ENCODE measurements around the gene YY2. TPM values are rescaled to one million over a fixed set of nuclear protein-coding genes. Genes with fewer than 3 reads are reported as not detected.

The YY2 gene
- total and polyA plus RNA-seq, 2 donors (not counting 1 experiment from before 2014, with no cell fraction given) = 0.67 to 2.6 TPM

GRCh38 chrX:21811832-21812231 lies 44.0 kb upstream of the YY2 start:
- no peak for TF ChIP-seq EZH2 (IDR thresholded peaks at IDR 0.05; ENCODE audit: borderline replicate concordance, insufficient read depth, low read depth, low read length, poor library complexity, severe bottlenecking)
- TF ChIP-seq CTCF (IDR thresholded peaks at IDR 0.05) = no peak
- H3K36me3 ChIP-seq (replicated peaks in 1 of 2; ENCODE audit: control extremely low read depth in 1 of 2, control insufficient read depth in 1 of 2, extremely low read depth in 1 of 2, insufficient read depth in 2 of 2, low read length in 1 of 2) = no peaks in the 10 kb centered on the region
- no peak overlapping the region for H3K4me2 ChIP-seq (replicated peaks; ENCODE audit: low read depth, low read length, poor library complexity, severe bottlenecking)
- Mint-ChIP-seq H3K4me1 (no peaks in the 10 kb centered on the region), H3K27me3 (no peaks in the 10 kb centered on the region), H3K9me3 (ENCODE audit: insufficient read depth) (no peaks in the 10 kb centered on the region), H3K27ac (no peak overlapping the region), H3K4me3 (no peak overlapping the region)
- H3K4me3 ChIP-seq (ENCODE audit: control extremely low read depth in 1 of 5, extremely low read depth in 1 of 5, insufficient read depth in 1 of 5, low read depth in 2 of 5, low read length in 4 of 5) = no peak overlapping the region
- H4K20me1 ChIP-seq (ENCODE audit: control insufficient read depth, insufficient read depth, low read length, poor library complexity, severe bottlenecking) = no peaks in the 10 kb centered on the region
- ATAC-seq (ENCODE audit: low read depth) (no peak), DNase-seq (no peak)
- H2AFZ ChIP-seq (ENCODE audit: insufficient read depth, low read depth, low read length, poor library complexity, severe bottlenecking) = no peak overlapping the region
- no peaks in the 10 kb centered on the region for H3K9me3 ChIP-seq (ENCODE audit: control extremely low read depth in 1 of 3, control insufficient read depth in 2 of 3, insufficient read depth in 1 of 3, low read length in 2 of 3)
- no peaks in the 10 kb centered on the region for H3K79me2 ChIP-seq (ENCODE audit: control insufficient read depth, insufficient read depth, low read length)
- no peaks in the 10 kb centered on the region for H3K27me3 ChIP-seq (replicated peaks in 1 of 4; ENCODE audit: control extremely low read depth in 1 of 4, control insufficient read depth in 3 of 4, insufficient read depth in 4 of 4, low read length in 3 of 4)
- no CpG with 5 or more reads among the region's 1 CpG for WGBS (ENCODE audit: insufficient coverage)
- H3K9ac ChIP-seq (ENCODE audit: low read length) = no peak overlapping the region
- no peak overlapping the region for H3K27ac ChIP-seq (ENCODE audit: low read length in 2 of 2)
- intact Hi-C loops (cut with micrococcal nuclease) = no loop called here
- POLR2A ChIA-PET = no interaction called here
- CTCF ChIA-PET = no interaction called here
- no peaks in the 10 kb centered on the region for H3K4me1 ChIP-seq (ENCODE audit: control insufficient read depth in 2 of 2, insufficient read depth in 2 of 2, low read length in 2 of 2)

- Histone ChIP-seq H3K4me1 (ENCODE audit: control insufficient read depth in 2 of 2, insufficient read depth in 2 of 2, low read length in 2 of 2) (no peaks in the 10 kb centered on the region), H2AFZ (ENCODE audit: insufficient read depth, low read depth, low read length, poor library complexity, severe bottlenecking) (no peak overlapping the region), H3K79me2 (ENCODE audit: control insufficient read depth, insufficient read depth, low read length) (no peaks in the 10 kb centered on the region), H3K27me3 (replicated peaks in 1 of 4; ENCODE audit: control extremely low read depth in 1 of 4, control insufficient read depth in 3 of 4, insufficient read depth in 4 of 4, low read length in 3 of 4) (no peaks in the 10 kb centered on the region), H3K4me2 (replicated peaks; ENCODE audit: low read depth, low read length, poor library complexity, severe bottlenecking) (no peak overlapping the region), H3K9me3 (ENCODE audit: control extremely low read depth in 1 of 3, control insufficient read depth in 2 of 3, insufficient read depth in 1 of 3, low read length in 2 of 3) (no peaks in the 10 kb centered on the region), H3K9ac (ENCODE audit: low read length) (no peak overlapping the region), H4K20me1 (ENCODE audit: control insufficient read depth, insufficient read depth, low read length, poor library complexity, severe bottlenecking) (no peaks in the 10 kb centered on the region), H3K27ac (ENCODE audit: low read length in 2 of 2) (no peak overlapping the region), H3K4me3 (ENCODE audit: control extremely low read depth in 1 of 5, extremely low read depth in 1 of 5, insufficient read depth in 1 of 5, low read depth in 2 of 5, low read length in 4 of 5) (no peak overlapping the region), H3K36me3 (replicated peaks in 1 of 2; ENCODE audit: control extremely low read depth in 1 of 2, control insufficient read depth in 1 of 2, extremely low read depth in 1 of 2, insufficient read depth in 2 of 2, low read length in 1 of 2) (no peaks in the 10 kb centered on the region)
- H3K4me3 Mint-ChIP-seq = no peak overlapping the region
- no peak for TF ChIP-seq EZH2 (IDR thresholded peaks at IDR 0.05; ENCODE audit: borderline replicate concordance, insufficient read depth, low read depth, low read length, poor library complexity, severe bottlenecking)
- TF ChIP-seq CTCF (IDR thresholded peaks at IDR 0.05) = no peak
- no CpG with 5 or more reads among the region's 2 CpGs for WGBS (ENCODE audit: insufficient coverage)
- no peak for ATAC-seq (ENCODE audit: low read depth)
- intact Hi-C loops (cut with micrococcal nuclease) = no loop called here
- no peaks in the 10 kb centered on the region for H3K4me1 Mint-ChIP-seq
- H3K27me3 Mint-ChIP-seq = no peaks in the 10 kb centered on the region
- ChIA-PET CTCF (no interaction called here), POLR2A (no interaction called here)
- H3K27ac Mint-ChIP-seq = no peak overlapping the region
- no peak for DNase-seq
- no peaks in the 10 kb centered on the region for H3K9me3 Mint-ChIP-seq (ENCODE audit: insufficient read depth)
Observed at GRCh38 chrX:21812628-21813027, 43.2 kb upstream of the YY2 start.

Measured in B cell (primary cell).